ENCODE data around the gene REC8.

REC8 gene, protein sequence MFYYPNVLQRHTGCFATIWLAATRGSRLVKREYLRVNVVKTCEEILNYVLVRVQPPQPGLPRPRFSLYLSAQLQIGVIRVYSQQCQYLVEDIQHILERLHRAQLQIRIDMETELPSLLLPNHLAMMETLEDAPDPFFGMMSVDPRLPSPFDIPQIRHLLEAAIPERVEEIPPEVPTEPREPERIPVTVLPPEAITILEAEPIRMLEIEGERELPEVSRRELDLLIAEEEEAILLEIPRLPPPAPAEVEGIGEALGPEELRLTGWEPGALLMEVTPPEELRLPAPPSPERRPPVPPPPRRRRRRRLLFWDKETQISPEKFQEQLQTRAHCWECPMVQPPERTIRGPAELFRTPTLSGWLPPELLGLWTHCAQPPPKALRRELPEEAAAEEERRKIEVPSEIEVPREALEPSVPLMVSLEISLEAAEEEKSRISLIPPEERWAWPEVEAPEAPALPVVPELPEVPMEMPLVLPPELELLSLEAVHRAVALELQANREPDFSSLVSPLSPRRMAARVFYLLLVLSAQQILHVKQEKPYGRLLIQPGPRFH

DNA sequence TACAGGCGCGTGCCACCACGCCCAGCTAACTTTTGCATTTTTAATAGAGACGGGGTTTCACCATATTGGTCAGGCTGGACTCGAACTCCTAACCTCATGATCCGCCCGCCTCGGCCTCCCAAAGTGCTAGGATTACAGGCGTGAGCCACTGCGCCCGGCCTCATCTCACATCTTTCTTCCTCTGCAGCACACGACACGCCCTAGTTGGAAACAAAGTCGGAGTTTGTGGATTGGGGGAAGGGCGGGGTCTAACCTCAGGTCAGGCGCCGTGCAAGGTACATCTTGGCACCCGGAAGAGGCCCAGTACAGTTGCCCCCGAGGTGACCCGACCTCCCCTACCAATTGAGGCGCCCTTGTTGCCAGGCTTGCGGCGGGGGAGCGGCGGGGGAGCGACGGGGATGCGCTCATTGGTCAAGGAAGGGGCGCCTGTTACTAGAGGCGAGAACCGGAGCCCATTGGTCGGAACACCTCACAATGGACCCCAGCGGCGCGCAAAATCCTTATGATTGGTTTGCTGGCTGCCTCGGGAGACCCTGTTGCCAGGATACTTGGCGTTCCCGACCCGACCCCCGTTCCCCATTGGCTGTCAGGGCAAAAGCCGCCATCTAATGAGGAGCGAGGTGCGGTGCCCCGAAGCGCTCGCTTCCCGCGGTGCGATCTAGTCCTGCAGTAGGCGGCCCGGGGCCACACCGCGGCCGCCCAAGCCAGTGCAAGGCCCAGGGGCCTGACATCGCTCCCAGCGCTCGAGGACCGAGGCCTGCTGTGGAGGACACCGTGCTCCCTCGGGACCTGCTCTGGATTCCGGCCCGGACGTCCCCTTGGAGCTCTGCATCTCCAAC is at the start of gene REC8:
TSS of gene REC8 (plus strand) at position 659 of the 839 bp plus-strand sequence. CDS start 473 bp downstream, outside the sequence.
- in situ Hi-C loops (cut with MboI; ENCODE audit: low pct_unique_long_range_greater_than_20kb, low sequenced_read_pairs, unreplicated experiment) = no loop called here
- TF ChIP-seq, protein P1, sequence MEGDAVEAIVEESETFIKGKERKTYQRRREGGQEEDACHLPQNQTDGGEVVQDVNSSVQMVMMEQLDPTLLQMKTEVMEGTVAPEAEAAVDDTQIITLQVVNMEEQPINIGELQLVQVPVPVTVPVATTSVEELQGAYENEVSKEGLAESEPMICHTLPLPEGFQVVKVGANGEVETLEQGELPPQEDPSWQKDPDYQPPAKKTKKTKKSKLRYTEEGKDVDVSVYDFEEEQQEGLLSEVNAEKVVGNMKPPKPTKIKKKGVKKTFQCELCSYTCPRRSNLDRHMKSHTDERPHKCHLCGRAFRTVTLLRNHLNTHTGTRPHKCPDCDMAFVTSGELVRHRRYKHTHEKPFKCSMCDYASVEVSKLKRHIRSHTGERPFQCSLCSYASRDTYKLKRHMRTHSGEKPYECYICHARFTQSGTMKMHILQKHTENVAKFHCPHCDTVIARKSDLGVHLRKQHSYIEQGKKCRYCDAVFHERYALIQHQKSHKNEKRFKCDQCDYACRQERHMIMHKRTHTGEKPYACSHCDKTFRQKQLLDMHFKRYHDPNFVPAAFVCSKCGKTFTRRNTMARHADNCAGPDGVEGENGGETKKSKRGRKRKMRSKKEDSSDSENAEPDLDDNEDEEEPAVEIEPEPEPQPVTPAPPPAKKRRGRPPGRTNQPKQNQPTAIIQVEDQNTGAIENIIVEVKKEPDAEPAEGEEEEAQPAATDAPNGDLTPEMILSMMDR (IDR thresholded peaks at IDR 0.05; ENCODE audit: extremely low read depth, insufficient read depth, missing control alignments) = no peak
- DNase-seq (ENCODE audit: low spot score) = peak; percentile 98

DNA sequence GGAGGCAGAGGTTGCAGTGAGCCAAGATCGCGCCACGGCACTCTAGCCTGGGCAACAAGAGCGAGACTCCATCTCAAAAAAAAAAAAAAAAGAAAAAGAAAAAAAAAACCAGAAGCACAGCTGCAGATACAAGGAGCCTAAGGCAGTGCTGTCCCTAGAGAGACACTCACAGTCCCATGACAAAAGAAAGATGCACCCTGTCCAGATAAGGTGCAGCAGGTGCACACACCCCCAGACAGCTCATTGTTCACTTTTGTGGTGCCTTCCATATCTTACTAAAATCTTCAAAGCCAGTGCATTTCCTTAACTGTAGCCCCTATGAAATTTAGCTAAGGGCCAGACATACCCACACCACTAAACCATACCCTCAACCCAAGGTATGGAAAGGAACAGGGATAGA is 49.5 kb upstream of the REC8 start:
- no peak for DNase-seq (ENCODE audit: low spot score)
- in situ Hi-C loops (cut with MboI; ENCODE audit: low pct_unique_long_range_greater_than_20kb, low sequenced_read_pairs, unreplicated experiment) = no loop called here
- TF ChIP-seq, protein P1 (IDR thresholded peaks at IDR 0.05; ENCODE audit: extremely low read depth, insufficient read depth, missing control alignments) = no peak

DNA sequence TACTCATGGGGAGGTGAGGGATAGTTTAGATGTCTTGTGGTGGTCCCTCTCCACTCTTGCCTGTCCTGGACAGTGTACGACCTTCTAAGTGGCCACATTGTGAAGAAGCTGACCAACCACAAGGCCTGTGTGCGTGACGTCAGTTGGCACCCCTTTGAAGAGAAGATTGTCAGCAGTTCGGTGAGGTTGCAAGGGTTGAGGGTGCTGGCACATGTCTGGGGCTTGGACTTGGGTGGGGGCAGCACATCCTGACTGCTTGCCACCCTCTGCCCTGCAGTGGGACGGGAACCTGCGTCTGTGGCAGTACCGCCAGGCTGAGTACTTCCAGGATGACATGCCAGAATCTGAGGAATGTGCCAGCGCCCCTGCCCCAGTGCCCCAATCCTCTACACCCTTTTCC is 49.0 kb upstream of the REC8 start:
- in situ Hi-C loops (cut with MboI; ENCODE audit: low pct_unique_long_range_greater_than_20kb, low sequenced_read_pairs, unreplicated experiment) = no loop called here
- TF ChIP-seq, protein P1 (IDR thresholded peaks at IDR 0.05; ENCODE audit: extremely low read depth, insufficient read depth, missing control alignments) = no peak
- no peak for DNase-seq (ENCODE audit: low spot score)

DNA sequence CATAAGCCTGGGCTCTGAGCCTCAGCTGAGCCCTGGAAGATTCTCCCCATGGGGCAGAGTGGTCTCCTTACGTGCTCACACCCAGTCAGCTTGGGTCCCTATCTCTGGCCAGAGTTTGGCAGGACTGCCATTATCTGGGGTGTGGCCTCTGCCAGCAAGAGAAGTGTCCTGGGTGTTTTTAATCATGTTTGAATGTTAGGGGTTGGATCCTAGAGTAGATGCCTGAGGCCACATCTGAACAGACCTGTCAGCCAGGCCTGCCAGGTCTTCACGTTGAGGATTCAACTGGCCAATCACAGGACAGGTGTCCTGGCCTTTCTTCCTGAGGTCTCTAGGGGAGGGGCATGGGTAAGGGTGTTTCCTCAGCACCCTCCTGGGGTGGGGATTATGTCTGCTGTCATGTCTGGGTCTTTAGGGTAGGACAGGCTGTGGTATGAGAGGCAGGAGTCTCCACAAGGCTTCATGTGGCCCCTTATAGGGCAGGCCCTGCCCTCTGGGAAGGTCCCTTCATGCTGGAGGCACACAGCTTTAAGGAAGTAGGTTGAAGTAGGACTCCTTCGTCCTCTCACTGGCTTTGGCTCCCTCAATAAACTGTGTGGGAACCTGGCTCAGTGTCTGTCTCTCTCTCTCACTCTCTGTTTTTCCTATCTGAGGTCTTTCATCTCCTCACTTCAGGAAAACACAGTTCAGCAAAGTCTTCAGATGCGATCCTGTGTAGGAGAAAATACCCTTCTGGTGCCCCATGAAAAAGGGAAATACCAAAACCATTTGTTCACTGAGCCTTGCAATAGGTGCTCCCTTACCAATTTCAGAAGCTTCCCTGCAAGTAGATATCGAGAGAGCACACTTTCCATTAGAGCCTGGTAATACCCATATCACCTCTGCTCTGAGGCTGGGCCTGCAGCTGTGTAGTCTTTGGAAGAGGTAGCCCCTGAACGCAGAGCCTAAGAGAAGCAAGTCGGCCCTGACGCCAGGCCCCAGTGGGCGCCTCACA is 48.2 kb upstream of the REC8 start:
- in situ Hi-C loops (cut with MboI; ENCODE audit: low pct_unique_long_range_greater_than_20kb, low sequenced_read_pairs, unreplicated experiment) = no loop called here
- TF ChIP-seq, protein P1 (IDR thresholded peaks at IDR 0.05; ENCODE audit: extremely low read depth, insufficient read depth, missing control alignments) = no peak
- DNase-seq (ENCODE audit: low spot score) = no peak

DNA sequence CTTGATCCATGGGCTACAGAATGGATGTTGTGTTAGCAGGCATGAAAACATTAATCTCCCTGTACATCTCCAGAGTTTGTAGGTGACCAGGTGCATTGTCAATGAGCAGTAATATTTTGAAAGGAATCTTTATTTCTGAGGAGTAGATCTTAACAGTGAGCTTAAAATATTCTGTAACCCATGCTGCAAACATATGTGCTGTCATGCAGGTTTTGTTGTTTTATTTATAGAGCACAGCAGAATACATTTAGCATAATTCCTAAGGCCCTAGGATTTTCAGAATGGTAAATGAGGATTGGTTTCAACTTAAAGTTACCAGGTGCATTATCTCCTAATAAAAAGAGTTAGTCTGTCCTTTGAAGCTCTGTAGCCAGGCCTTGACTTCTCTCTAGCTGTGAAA is 44.9 kb upstream of the REC8 start:
- TF ChIP-seq, protein P1 (IDR thresholded peaks at IDR 0.05; ENCODE audit: extremely low read depth, insufficient read depth, missing control alignments) = no peak
- in situ Hi-C loops (cut with MboI; ENCODE audit: low pct_unique_long_range_greater_than_20kb, low sequenced_read_pairs, unreplicated experiment) = no loop called here
- DNase-seq (ENCODE audit: low spot score) = no peak

Data from GM13977 (cell line).